ENCODE data around the gene TMC6. TPM values are rescaled to one million over a fixed set of nuclear protein-coding genes. Genes with fewer than 3 reads are reported as not detected.

Gene TMC6
- total and polyA plus RNA-seq, 2 of the 13 experiments (the other 11 are each of a cell fraction or from before 2014, with no cell fraction given) = 48.4 to 99.1 TPM

GRCh38 chr17:78124081-78124835 is 4.3 kb downstream of the TMC6 start:
- H3K79me2 ChIP-seq (ENCODE audit: insufficient read depth, low read length) = peaks cover 19% of the 10 kb centered on the region
- ATAC-seq (no peak), FAIRE-seq (no peak), DNase-seq (ENCODE audit: low spot score) (no peak)
- no peak overlapping the region for H3K9ac ChIP-seq (ENCODE audit: insufficient read depth, low read depth, low read length)
- no peak overlapping the region for H3K4me2 ChIP-seq (ENCODE audit: low read depth, low read length)
- H3K27ac ChIP-seq (ENCODE audit: extremely low read length, insufficient read depth, low read length) = no peak overlapping the region
- CTCF ChIA-PET (ENCODE audit: low intra/inter-chr PET ratio, low total read pairs) = no interaction called here
- no peak overlapping the region for H3K4me3 ChIP-seq (replicated peaks in 1 of 3; ENCODE audit: insufficient read depth in 1 of 3, low read depth in 2 of 3, low read length in 3 of 3)
- peaks cover 29% of the 10 kb centered on the region for H3K4me1 ChIP-seq (ENCODE audit: insufficient read depth, low read length)
- peak; percentile 0 for TF ChIP-seq AGO2 (optimal IDR thresholded peaks at IDR 0.05; ENCODE audit: low read depth, low read length)
- peak; percentile 14; the same call in 1 of the 2 replicates for TF ChIP-seq RBFOX2 (IDR thresholded peaks at IDR 0.05; ENCODE audit: low read depth, low read length)
- TF ChIP-seq ZNF468 (CRISPR knock-in tag; IDR thresholded peaks at IDR 0.05) = no peak
- no TSS peak for BruUV-seq (replicated peaks)
- no peaks in the 10 kb centered on the region for H3K27me3 ChIP-seq (ENCODE audit: control insufficient read depth in 1 of 2, insufficient read depth in 2 of 2, low read length in 2 of 2)
- intact Hi-C loops (cut with micrococcal nuclease; ENCODE audit: unreplicated experiment) (no loop called here), in situ Hi-C loops (cut with HindIII; ENCODE audit: extremely low pct_ligation_motif_present, low pct_unique_long_range_greater_than_20kb) (no loop called here)
- peaks cover 11% of the 10 kb centered on the region; the same call in 1 of the 2 replicates for H4K20me1 ChIP-seq (ENCODE audit: insufficient read depth, low read length)
- POLR2A ChIA-PET = interaction anchor here (1.0 to 1.1 kb wide), 2 partner anchors 45 to 66 kb away, joined by 3 read pairs; no protein-coding TSS in a partner anchor
- H3K36me3 ChIP-seq (replicated peaks in 1 of 2; ENCODE audit: control insufficient read depth in 1 of 2, insufficient read depth in 2 of 2, low read length in 2 of 2) = peaks cover 39 to 50% of the 10 kb centered on the region in 2 experiments; a peak in 4 of 5 replicates
- H3K9me3 ChIP-seq (ENCODE audit: low read length) = no peaks in the 10 kb centered on the region
- WGBS (ENCODE audit: low lambda C conversion rate) = 97% methylated on average over 20 of the region's 30 CpGs
- no peak overlapping the region for H2AFZ ChIP-seq (ENCODE audit: low read length)

DNA sequence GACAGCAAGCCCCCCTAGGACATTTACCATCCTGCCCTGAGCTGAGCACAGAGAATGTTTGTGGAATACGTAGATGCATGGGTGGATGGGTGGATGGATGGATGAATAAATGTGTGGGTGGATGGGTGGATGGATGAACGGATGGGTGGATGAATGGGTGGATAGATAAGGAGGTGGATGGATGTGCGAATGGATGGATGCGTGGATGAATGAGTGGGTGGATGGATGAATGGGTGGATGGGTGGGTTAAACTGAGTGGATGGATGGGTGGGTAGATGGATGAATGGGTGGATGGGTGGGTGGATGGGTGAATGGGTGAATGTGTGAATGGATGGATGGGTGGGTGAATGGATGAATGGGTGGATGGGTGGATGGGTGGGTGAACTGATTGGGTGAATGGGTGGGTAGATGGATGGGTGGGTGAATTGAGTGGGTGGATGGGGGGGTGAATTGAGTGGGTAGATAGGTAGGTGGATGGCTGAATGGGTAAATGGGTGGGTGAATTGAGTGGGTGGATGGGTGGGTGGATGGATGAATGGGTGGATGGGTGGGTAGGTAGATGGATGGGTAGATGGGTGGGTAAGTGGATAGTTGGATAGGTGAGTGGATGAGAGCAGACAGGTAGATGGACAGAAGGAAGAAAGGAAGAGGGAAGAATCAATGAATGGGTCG is 5.2 kb downstream of the TMC6 start:
- no peaks in the 10 kb centered on the region for H3K27me3 ChIP-seq (ENCODE audit: control insufficient read depth in 1 of 2, insufficient read depth in 2 of 2, low read length in 2 of 2)
- H3K27ac ChIP-seq (ENCODE audit: extremely low read length, insufficient read depth, low read length) = no peak overlapping the region
- H3K4me1 ChIP-seq (ENCODE audit: insufficient read depth, low read length) = peaks cover 25% of the 10 kb centered on the region
- FAIRE-seq = no peak
- ChIA-PET CTCF (ENCODE audit: low intra/inter-chr PET ratio, low total read pairs) (no interaction called here), POLR2A (interaction anchor here (1.0 to 1.1 kb wide), 2 partner anchors 46 to 65 kb away, joined by 3 read pairs; no protein-coding TSS in a partner anchor)
- peaks cover 11% of the 10 kb centered on the region; the same call in 1 of the 2 replicates for H4K20me1 ChIP-seq (ENCODE audit: insufficient read depth, low read length)
- intact Hi-C loops (cut with micrococcal nuclease; ENCODE audit: unreplicated experiment) (no loop called here), in situ Hi-C loops (cut with HindIII; ENCODE audit: extremely low pct_ligation_motif_present, low pct_unique_long_range_greater_than_20kb) (no loop called here)
- 97% methylated on average over 5 of the region's 5 CpGs for WGBS (ENCODE audit: low lambda C conversion rate)
- H3K36me3 ChIP-seq (replicated peaks in 1 of 2; ENCODE audit: control insufficient read depth in 1 of 2, insufficient read depth in 2 of 2, low read length in 2 of 2) = peaks cover 42 to 57% of the 10 kb centered on the region in 2 experiments; a peak in 4 of 5 replicates
- no peak overlapping the region for H3K9ac ChIP-seq (ENCODE audit: insufficient read depth, low read depth, low read length)
- ATAC-seq = no peak
- no peak for DNase-seq (ENCODE audit: low spot score)
- H3K9me3 ChIP-seq (ENCODE audit: low read length) = no peaks in the 10 kb centered on the region
- TF ChIP-seq ZNF124 (CRISPR knock-in tag; IDR thresholded peaks at IDR 0.05) = no peak
- TF ChIP-seq SKIL (CRISPR knock-in tag; IDR thresholded peaks at IDR 0.05; ENCODE audit: borderline replicate concordance) = 0 out of 2 replicates have a peak, but pooled peaks have one; percentile 14
- TF ChIP-seq POLR2AphosphoS5 (IDR thresholded peaks at IDR 0.05; ENCODE audit: low read depth, low read length) = 0 out of 2 replicates have a peak, but pooled peaks have one; percentile 30
- TF ChIP-seq ZFP82 (CRISPR knock-in tag; IDR thresholded peaks at IDR 0.05; ENCODE audit: borderline replicate concordance) = no peak
- TF ChIP-seq ZNF660 (CRISPR knock-in tag; IDR thresholded peaks at IDR 0.05; ENCODE audit: borderline replicate concordance, low read depth) = no peak
- no peak overlapping the region for H3K4me3 ChIP-seq (replicated peaks in 1 of 3; ENCODE audit: insufficient read depth in 1 of 3, low read depth in 2 of 3, low read length in 3 of 3)
- H2AFZ ChIP-seq (ENCODE audit: low read length) = no peak overlapping the region
- H3K79me2 ChIP-seq (ENCODE audit: insufficient read depth, low read length) = peaks cover 19% of the 10 kb centered on the region
- H3K4me2 ChIP-seq (ENCODE audit: low read depth, low read length) = no peak overlapping the region
- BruUV-seq (replicated peaks) = no TSS peak

All from HepG2 (cell line).